Measurements from ENCODE around the gene CA11. TPM values are rescaled to one million over a fixed set of nuclear protein-coding genes. Genes with fewer than 3 reads are reported as not detected.

The CA11 gene
- total and polyA plus RNA-seq, 2 of the 8 experiments (the other 6 are each of a cell fraction or from before 2014, with no cell fraction given) = 51.7 to 71.4 TPM

DNA sequence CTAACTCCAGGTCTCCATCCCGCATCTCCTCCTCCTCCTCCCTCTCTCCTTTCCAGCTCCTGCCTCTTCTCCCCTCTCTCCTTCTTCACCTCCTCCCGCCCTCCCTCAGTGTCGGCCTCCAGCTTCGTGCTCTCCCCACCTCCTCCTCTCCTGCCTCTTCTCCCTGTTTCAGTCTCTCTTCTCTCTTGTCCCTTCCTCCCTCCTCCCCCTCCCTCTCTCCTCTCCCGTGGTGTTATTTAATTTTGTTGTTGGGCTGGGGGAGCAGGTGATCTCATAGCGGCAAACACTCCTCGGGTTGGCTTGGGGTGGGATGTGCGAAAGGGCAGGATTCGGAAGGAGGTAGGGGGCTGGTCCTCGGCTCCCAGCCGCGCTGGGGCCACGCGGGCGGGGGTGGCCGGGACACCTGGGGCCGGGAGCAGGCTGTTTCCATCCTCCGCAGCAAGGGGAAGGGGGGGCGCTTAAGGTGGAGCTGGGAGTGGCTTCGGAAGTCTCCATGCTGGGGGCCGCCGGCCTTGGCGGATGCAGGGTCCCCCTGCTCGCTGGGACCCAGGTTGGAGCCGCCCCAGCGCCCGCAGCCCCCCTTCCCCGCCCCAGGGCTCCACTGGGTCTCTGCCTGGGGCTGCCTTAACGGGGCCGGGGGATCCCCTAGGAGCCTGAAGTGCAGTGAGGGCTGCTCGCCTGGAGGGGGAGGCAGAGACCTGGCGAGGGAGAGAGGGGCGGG, at the start of gene CA11 (continued):
- no peak for TF ChIP-seq MAFK (IDR thresholded peaks at IDR 0.05; ENCODE audit: low read depth, low read length)
- TF ChIP-seq SIX5 (IDR thresholded peaks at IDR 0.05; ENCODE audit: low read depth, low read length) = no peak
- no peak for TF ChIP-seq YY1 (IDR thresholded peaks at IDR 0.05; ENCODE audit: low read depth, low read length)
- TF ChIP-seq RFX5 (IDR thresholded peaks at IDR 0.05; ENCODE audit: borderline replicate concordance, low read depth, low read length) = no peak
- TF ChIP-seq SIN3A (conservative IDR thresholded peaks at IDR 0.05 in 1 of 2, IDR thresholded peaks at IDR 0.05 in 1 of 2; ENCODE audit: low read depth in 1 of 2, low read length in 2 of 2) = peak in 1 of 2 experiments; percentile 51; a peak in 2 of 4 replicates
- peak; percentile 56; the same call in 1 of the 2 replicates for TF ChIP-seq KDM1A (IDR thresholded peaks at IDR 0.05; ENCODE audit: borderline replicate concordance, low read length)
- TF ChIP-seq JUND (IDR thresholded peaks at IDR 0.05; ENCODE audit: low read length) = peak; percentile 15; the same call in 1 of the 2 replicates
- TF ChIP-seq SP1 (IDR thresholded peaks at IDR 0.05; ENCODE audit: low read depth, low read length) = 0 out of 2 replicates have a peak, but pooled peaks have one; percentile 1
- no peak for TF ChIP-seq SAP30 (IDR thresholded peaks at IDR 0.05; ENCODE audit: insufficient read depth, insufficient replicate concordance, low read length)
- 0 out of 2 replicates have a peak, but pooled peaks have one; percentile 25 for TF ChIP-seq CHD2 (IDR thresholded peaks at IDR 0.05; ENCODE audit: low read length)
- no peak for TF ChIP-seq KDM5A (IDR thresholded peaks at IDR 0.05; ENCODE audit: low read length)
- 0 out of 3 replicates have a peak, but pooled peaks of 1 of the 2 experiments have one; percentile 22 for TF ChIP-seq POLR2A (IDR thresholded peaks at IDR 0.05; ENCODE audit: control extremely low read depth in 1 of 2, low read depth in 2 of 2, low read length in 2 of 2)
- peak; percentile 44 to 53; a peak in 1 of 4 replicates for TF ChIP-seq HDAC2 (IDR thresholded peaks at IDR 0.05; ENCODE audit: borderline replicate concordance in 1 of 2, low read depth in 2 of 2, low read length in 2 of 2)
- TF ChIP-seq, protein P1, sequence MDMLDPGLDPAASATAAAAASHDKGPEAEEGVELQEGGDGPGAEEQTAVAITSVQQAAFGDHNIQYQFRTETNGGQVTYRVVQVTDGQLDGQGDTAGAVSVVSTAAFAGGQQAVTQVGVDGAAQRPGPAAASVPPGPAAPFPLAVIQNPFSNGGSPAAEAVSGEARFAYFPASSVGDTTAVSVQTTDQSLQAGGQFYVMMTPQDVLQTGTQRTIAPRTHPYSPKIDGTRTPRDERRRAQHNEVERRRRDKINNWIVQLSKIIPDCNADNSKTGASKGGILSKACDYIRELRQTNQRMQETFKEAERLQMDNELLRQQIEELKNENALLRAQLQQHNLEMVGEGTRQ (IDR thresholded peaks at IDR 0.05; ENCODE audit: low read length) = no peak
- TF ChIP-seq RNF2 (IDR thresholded peaks at IDR 0.05; ENCODE audit: borderline replicate concordance, low read depth, low read length, missing control alignments, poor library complexity, severe bottlenecking) = no peak
- TF ChIP-seq, protein P2, sequence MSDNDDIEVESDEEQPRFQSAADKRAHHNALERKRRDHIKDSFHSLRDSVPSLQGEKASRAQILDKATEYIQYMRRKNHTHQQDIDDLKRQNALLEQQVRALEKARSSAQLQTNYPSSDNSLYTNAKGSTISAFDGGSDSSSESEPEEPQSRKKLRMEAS (IDR thresholded peaks at IDR 0.05) = no peak; the same call in 1 of the 2 replicates
- TF ChIP-seq POLR2AphosphoS5 (IDR thresholded peaks at IDR 0.05; ENCODE audit: low read depth, low read length) = no peak; the same call in 1 of the 2 replicates
- TF ChIP-seq ZNF274 (IDR thresholded peaks at IDR 0.05; ENCODE audit: borderline replicate concordance, extremely low read depth, low read length) = no peak
- TF ChIP-seq FOSL1 (IDR thresholded peaks at IDR 0.05; ENCODE audit: insufficient read depth, low read depth, low read length) = no peak
- TF ChIP-seq SP2 (IDR thresholded peaks at IDR 0.05; ENCODE audit: low read length) = no peak
- TF ChIP-seq POU5F1 (IDR thresholded peaks at IDR 0.05; ENCODE audit: low read depth, low read length) = no peak
- TF ChIP-seq GABPA (IDR thresholded peaks at IDR 0.05; ENCODE audit: borderline replicate concordance, insufficient read depth, low read length) = no peak

Data from H1 (cell line).